HuH-7.5 (cell line): ENCODE measurements around the gene DGKE.

Source experiments
- DNase-seq: peaks from one replicate; pipeline ENCODE4 v3.0.0; 2011; ENCODE audit warnings: low spot score

DGKE gene

DNA sequence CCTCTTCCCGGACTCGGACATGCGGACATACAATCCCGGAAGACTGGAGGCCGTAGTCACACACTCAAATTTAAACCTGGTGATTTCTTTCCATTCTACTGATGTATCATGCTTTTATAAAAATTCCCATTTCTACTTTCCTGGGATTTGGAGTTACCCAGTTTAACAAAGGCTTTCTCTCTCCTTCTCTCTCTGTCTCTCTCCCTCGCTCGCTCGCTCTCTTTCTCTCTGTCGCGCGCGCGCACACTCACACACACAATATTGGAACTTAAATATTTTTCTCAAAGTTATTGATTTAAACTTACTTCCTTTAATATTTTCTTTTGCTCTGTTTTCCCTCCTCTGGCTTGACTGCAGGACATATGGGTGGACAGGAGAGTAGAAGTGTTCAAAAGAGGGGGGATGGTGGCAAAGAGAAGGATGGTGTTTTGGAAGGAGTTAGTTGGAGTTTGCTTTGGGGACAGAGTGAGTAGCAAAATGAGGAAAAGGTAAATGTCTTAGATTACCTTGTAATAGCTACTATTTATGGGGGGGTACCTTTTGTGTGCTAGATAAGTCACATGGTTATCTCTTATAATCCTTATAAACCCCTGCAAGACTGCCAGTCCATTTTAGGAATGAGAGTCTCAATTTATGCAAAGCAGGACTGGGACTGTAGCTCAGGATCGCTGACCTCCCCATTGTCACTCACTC is 80.8 kb downstream of the DGKE start:
- DNase-seq, result no peak

- no peak for DNase-seq
These were observed 83.8 kb downstream of the DGKE start for GRCh38 chr17:56917559-56918296.

DNA sequence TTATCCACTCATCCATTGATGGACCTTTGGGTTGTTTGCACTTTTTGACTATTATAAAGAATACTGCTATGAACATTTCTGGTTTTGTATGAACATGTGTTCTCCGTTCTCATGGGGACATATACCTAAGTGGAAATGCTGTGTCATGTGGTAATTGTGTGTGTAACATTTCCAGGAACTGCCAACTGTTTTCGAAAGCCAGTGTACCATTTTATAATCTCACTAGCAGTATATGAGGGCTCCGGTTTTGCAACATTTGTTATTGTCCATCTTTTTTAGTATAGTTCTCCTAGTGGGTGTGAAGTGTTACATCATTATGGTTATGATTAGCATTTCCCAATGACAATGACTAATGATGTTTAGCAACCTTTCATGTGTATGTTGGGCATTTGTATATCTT is 85.0 kb downstream of the DGKE start:
- no peak for DNase-seq
